GM19324 (cell line): ENCODE measurements around the gene CHI3L2.

Experiments used
- ATAC-seq: cut with Tn5 transposase; IDR thresholded peaks from one replicate; pipeline ENCODE4 v1.9.1; 2021; ENCODE audit warnings: mild to moderate bottlenecking, moderate library complexity; ENCODE audit not compliant: unreplicated experiment, low FRiP score

Gene CHI3L2

DNA sequence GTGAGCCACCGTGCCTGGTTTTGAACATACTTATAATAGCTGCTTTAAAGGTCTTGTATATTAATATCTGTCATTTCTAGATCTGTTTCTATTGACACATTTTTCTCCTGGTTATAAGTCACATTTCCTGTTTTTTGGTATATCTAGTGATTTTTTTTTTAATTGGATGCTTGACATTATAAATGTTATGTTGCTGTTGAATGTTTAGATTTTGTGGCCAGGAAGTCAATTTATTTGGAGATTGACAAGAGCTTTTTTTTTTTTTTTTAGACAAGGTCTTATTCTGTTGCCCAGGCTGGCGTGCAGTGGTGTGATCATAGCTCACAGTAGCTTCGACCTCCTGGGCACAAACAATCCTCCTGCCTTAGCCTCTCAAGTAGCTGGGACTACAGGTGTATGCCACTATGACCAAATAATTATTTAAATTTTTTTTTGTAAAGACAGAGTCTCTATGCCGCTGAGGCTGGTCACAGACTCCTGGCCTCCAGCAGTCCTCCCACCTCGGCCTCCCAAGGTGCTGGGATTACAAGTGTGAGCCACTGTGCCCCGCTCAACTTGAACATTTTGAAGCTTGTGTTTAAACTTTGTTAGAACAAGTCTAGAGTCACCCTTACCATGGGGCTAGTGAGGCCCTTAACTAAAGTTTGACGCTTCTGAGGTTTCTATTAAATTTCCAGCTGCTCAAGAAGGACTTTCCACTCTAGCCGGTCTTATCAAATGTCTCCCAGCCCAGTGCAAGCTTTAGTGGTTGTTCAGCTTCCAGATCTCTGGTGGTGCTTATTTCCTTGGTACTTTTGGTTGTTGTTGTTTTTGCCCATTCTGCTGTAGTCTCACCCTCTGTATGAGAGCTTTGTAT is 8.6 kb upstream of the CHI3L2 start:
- ATAC-seq, result no peak

DNA sequence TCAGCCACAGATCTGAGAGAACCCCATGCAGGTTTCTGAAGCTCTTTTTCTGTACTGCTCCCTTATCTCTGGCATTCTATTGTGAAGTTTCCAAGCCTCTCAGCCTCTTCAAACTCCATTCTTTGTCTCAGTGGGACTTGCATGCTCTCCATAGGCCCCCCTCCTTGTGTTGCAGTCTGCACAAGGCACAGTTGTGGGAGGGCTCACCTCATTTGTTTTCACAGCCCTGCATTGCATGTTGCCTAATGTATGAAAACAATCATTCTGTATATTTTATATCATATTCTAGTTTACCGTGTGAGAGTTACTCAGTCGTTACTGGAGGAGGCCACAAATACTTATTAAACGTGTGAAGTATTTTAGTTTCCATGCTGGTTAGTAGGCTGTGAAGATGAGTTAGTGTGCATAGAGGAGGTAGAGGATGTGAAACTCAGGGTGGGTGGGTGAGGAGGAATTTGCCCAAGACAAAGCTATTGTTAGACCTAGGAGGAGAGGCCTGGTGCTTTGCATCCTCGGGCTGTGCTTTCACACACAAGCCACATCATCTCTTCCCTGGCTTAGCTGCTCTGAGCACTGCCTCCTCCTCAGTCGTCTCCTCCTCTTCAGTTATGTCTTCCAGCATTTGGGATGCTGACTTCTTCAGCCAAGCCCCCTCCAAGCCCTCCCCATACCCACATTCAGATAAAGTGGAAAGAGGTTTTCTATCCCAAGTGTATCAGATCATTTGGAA is 7.8 kb upstream of the CHI3L2 start:
- ATAC-seq, result peak; percentile 33

DNA sequence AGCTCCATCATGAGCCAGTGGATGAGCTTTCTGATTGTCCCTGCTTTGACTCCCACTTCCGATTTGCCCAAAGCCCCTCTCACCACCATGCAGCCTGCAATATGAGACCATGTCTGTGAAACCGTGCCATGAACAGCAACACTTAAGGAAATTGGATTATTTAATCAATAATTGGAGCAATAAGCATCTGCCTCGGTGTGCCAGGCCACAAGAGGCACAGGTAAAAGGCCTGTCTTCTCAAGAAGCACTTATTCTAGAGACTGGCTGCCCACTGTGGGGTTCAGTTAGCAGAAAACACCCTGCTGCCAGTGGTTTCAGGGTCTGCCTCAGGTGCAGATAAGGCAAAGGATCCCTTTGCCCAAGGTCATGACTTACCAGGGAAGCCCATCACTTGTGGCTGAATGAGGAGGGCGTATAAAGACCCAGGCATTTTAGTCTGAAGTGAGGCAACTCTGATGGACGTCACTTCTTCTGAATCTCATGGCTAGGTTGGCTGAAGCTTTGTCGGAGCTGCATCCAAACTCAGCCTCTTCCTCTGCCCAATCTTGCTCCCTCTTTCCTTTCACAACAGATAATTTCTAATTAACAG is 7.1 kb upstream of the CHI3L2 start:
- no peak for ATAC-seq

DNA sequence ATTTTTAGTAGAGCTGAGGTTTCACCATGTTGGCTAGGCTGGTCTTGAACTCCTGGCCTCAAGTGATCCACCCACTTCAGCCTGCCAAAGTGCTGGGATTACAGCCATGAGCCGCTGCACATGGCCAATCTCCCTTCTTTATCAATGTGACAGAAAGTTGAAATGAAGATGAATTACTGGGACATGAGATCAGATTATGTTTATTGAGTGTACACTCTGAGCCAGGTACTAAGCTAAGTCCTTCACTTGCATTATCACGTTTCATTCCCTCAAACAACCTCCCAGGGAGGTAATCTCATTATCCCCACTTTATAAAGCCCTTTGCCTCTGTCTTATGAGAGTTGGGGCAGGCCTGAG is 6.3 kb upstream of the CHI3L2 start:
- ATAC-seq, result no peak

DNA sequence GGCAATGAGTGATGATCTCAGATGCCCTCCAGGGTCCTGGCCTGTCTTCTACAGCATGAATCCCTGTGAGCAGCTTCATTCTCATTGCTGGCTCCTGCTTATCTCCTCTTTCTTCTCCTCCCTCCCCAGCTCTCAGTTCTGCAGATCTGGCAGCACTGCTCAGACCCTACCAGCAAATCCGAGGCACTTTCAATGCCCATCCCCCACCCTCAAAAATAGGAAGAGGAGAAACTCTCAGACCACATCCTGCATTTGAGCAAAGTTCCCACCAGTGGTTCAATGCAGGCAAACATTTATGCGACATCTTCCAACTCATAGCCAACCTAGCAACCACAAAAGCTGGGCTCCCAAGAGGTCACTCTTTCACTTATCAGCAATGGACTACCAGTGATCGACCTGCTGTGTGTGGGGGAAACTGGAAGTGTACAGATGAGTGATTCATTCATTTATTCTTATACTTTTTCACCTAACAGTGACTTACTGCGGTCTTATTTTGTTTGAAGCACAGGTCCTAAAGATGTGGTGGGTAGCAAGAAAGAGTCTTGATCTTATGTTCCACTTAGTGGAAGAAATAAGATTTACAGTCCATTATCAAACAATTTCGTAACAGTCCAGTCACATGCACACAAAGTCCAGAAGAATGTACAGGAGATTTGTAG is 5.8 kb upstream of the CHI3L2 start:
- ATAC-seq, result peak; percentile 43

DNA sequence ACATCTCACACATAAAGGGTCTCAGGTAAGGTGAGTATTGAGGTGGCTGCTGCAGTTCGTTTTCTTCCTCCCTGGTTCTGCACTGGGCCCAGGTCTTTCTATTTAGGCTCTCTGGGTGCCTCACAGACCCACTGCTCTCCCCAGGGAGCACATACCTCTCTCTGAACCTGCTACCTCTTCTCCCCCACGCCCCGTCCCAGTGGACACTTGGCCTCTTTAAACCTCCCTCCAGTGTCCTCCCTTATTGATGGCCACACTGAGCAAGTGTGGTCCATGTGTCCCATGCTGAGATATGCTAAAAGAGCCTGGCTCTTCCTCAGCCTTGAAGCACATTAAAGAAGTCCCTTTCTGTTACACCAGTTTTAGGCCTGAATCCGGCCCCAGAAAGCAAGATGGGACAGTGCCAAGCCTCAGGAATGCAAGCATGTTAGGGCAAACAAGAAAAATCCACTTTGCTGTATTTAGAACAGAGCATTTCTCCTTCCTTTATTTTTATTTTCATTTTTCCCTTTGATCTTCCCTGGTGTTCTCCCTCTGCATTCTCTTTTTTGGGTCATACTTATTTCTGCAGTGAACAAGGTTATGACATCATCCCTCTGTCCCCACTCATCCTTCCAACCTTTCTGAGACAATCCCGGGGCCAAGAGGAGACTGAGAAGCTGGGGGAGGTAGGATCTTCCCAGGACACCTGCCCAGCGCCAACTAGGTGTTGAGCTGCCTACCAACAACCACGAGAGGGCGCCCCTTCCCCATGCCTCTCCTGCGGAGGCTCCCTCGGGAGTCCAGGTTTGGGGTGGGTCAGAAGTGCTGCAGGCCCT is 5.0 kb upstream of the CHI3L2 start:
- ATAC-seq, result peak; percentile 32

DNA sequence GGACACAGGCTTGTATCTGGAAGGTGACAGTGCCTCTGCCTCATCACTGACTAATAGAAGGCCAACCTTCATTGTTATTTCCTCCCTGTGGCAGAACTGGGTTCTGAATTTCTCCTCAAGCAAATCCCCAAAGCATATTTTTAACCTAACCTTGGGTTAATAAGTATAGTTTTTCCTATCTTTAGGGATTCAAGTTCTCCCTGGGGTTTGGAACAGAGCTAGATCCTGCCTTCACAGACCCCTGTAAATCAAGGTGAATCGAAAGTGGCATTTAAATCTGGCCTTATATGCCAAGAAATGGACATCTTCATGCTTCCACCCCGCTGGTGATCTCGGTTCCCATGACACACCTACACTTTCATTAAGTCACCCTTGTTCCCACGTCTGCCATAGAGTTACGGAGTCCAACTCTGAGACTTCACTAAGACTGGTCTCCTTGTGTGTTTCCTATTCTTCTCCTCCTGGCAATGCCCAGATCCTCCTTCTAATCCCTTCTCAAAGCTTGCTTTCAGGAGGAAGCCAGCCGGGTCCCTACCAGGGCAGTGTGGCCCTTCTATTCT is 4.3 kb upstream of the CHI3L2 start:
- no peak for ATAC-seq

DNA sequence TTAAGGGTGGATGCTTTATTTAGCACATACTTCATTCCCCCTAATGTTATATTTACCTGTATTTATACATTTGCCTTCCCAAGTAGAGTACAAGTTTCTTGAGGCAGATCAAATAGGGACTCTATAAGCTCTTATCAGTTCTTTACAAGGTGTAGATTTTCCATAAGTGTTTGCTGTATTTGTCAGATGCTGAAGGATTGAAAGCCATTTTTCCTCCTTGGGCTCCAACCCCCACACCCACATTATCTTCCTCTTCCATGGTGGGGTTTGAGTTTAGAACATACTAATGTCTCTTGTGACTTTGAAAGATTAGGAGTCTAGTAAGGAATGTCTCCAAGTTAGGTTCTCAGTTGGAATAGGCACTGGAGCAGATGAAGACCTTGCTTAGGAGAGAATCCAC is 2.4 kb upstream of the CHI3L2 start:
- ATAC-seq, result no peak

DNA sequence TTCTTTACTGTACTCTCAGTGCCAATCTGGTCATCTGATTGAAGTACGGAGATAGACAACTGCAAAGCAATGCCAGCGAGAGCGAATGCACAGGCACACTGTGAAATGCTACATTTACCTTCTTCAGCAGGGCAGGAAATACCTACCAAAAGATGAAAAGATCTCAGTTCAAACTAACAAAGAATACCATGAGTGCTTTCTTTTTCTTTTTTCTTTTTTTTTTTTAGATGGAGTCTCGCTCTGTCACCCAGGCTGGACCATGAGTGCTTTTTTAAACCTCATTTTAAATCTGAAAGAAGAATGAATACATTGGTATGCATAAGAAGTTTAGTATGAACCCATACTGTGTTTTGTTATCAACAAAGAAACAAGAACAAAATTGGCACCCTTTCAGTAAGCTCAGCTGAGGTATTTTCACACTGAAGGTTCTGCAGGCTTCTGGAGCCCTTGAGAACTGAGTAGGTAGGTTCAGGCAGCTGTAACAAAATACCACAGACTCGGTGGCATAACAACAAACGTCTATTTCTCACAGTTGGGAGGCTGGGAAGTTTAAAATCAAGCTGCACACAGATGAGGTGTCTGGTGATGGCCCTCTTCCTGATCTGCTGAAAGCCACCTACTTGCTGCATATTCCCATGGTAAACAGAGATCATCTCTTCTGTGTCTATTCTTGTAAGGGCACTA is 1.7 kb upstream of the CHI3L2 start:
- no peak for ATAC-seq

DNA sequence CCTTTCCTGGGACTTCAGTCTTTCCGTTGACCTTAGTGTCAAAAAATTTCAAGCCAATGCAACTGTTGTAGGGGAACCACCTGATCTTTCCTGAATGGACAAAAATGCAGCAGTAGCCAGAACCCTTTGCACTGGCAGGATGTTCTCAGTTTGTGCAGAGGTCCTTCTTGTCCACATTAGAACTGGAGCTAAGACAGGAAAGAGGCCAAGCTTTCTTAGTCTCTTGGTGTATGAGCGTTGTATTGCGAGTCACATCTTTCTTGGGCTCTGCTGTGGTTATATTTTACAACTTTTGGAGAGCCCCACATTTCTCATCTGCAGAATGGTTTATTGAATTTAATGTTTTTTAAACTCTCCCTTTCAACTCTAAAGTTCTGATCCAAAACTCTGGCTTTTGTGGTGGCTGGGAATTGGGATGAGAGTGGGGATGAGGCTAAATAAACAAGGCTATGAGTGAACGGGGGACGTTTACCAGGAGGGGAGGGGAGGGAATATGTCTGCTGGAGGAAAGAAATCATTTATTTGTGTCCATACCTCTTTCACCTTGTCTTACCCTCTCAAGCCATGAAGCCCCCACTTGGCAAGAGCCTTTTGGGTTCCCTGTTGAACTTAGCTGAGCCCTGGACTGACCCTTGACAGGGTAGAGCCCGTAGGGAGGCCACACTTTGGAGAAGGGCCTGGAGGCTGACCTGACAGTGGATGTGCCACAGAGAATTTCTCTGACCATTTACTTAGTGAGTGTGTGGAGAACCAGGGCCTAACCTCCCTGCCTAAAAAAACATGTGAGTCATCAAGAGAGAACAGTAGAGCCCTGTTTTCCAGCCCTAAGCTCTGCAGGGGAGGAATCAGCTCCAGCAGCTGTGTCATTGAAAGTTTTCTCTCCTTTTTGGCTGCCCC is 586 bp downstream of the CHI3L2 start:
- ATAC-seq, result no peak

DNA sequence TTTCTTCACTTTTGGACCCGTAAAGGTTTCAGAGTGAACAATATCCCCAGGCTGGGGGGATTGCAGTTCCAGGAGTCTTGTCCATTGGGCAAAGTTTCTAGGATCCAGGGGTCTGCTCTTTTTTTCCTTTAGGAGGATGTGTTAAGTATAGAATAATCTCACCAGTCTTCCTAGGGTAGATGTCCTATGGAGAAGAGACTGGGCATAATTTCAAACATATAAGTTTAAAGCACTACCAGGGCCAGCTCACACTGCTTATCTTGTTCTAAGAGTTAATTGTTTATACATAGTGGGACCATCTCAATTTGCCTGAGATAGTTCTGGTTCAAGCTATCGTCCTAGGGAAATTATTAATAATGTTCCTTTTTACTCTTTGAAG is 1.2 kb downstream of the CHI3L2 start:
- ATAC-seq, result no peak

DNA sequence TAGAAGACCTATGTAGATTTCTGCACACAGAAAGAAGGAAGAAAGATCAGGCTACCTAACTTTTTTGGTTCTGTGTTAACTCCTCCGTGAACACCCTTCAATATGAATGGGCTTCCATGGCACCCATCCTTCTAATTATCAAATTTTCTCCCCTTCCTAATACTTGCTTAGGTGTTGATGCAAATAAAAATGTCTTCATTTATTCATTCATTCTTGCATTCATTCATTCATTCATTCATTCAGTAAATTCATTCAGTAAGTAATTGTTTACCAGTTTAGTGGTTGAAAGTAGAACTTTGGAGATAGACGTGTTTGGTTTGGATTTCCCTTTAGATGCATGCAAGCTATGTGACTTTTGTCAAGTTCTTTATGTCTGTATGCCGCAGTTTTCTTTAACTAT is 4.6 kb downstream of the CHI3L2 start:
- no peak for ATAC-seq

DNA sequence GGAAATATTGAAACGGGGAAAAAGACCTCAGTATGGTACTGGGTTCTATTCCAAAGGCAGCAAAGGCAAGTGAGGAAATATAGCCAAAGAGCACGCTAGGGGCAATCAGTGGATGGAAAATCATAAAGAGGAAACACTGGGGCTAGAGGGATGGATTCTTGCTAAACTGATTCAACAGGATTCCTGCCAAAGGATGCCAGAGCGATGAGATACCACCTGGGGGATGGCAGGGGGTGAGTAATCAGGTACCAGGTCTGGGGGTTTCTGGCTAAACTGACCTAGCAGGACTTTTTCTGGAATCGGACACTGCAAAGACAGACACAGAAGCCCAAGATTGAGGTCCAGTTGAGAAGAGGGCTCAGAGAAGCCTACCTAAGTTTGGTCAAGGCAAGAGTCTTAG is 6.7 kb downstream of the CHI3L2 start:
- no peak for ATAC-seq

DNA sequence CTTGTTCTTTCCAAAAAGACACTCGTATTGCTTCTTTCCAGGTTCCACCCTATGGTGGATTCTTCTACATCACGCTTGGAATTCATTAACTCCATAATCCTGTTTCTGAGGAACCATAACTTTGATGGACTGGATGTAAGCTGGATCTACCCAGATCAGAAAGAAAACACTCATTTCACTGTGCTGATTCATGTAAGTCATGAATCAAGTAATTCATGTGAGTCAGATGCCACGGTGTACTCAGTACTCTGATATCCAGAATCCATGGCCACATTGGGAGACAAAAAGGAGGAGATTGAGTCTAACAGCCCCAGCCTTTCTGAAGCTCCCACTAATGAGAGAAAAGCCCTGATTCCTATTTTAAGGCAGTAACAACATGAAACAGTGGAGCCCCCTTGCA is 7.4 kb downstream of the CHI3L2 start:
- ATAC-seq, result no peak

DNA sequence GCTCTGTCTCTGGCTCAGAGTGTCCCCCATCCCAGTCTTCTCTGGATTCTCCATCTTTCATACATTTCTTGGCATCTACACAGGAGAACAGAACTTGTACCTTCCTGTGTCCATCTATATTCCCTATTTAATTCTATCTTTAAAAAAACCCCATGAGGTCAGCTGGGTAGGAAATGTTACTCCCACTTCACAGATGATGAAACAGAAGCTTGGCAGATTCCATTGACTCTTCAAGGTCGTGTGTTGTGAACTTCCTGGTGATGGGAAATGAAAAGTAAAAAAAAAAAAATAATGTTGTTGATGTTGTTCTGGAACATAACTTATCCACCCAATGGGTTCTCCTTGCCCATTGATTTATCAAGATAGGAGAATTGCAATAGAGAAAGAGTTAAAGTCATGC is 8.9 kb downstream of the CHI3L2 start:
- no peak for ATAC-seq

DNA sequence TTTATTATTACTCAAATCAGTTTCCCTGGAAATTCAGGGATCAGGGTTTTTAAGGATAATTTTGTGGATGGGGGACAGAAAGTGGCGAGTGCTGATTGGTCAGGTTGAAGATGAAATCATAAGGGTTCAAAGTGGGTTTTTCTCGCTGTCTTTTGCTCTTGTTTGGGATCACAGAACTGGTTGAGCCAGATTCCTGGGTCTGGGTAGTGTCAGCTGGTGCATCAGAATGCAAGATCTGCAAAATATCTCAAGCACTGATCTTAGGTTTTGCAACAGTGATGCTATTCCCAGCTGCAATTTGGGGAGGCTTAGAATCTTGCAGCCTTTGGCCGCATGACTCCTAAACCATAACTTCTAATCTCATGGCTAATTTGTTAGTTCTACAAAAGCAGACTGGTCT is 9.3 kb downstream of the CHI3L2 start:
- no peak for ATAC-seq

DNA sequence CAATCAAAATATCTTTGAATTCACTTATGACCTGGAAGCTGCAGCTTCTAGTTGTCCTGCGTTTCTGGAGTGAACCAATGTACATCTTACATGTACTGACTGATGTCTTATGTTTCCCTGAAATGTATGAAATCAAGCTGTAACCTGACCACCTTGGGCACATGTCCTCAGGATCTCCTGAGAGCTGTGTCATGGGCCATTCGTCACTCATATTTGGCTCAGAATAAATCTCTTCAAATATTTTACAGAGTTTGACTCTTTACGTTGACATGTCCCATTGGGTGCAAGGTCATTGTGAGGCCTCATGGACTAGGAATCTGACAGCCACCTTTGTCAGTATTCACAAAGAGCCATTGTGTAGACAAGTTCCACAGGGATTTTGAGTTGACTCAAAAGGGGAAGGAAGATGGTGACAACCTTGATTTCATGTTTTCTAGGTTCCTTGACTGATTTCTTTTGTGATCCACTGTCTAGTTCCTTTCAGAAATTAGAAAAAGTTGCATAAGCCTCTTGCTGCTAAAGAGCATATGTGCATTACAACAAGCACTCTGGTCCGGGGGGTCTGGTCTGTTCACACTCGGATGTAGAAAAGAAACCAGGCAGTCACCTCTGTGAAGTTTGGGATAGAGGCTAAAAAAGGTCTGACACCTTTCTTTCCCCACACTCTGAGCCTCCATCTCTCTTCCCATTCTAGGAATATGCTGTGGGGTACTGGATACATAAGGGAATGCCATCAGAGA is 10.7 kb downstream of the CHI3L2 start:
- ATAC-seq, result no peak

DNA sequence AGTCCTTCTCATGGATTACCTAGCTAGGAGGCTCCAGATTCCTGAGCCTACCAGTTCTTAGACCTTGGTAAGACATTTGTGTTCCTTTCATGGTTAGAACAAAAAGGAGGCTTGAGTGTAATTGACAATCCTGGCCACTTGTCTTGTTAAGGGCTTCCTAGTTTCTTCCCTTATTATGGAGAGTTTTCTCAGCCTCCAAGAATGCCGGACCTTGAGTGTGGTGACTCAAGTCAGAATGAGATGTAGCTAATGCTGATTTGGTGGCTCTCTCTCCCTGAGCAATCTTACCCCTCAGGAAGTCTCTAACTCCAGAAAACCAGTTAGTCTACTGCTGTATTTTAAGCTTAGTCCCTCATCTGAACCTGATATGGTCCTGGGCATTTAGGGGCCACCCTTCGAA is 14.3 kb downstream of the CHI3L2 start:
- ATAC-seq, result no peak
